ENCODE data around the gene PYGL.

DNA sequence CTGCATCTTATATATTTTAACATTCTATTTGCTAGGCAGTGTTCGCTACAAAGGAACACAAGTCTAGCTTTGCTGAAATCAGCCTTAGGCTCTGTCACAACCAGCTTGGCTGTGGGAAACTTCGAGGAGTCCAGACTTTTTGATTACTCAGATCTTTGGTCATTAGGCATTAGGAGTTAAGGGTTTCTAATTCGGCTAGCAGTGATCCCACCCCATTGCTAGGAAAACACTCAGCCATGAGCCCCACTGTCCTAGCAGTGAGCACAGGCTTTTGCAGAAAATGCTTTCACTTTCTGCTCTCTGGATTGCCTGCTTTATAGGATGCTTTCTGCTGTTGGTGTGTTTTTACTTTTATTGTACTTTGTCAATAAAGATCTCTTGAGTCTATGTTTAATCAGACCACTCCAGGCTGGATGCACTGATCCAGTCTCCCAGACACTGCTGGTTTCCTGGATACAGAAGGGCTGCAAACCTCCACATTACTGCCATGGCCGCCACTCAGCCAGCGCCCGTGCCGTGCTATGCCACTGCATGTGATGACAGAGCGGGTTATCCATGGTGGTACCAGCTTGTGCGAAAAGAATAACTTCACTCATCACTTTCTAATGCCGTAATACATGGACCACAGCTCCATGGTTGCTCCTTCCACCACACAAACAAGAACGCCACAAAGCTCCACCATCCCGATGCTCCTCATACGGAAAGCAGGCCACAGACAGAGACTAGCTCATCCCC lies 41.0 kb upstream of the PYGL start:
- TF ChIP-seq, protein P1, sequence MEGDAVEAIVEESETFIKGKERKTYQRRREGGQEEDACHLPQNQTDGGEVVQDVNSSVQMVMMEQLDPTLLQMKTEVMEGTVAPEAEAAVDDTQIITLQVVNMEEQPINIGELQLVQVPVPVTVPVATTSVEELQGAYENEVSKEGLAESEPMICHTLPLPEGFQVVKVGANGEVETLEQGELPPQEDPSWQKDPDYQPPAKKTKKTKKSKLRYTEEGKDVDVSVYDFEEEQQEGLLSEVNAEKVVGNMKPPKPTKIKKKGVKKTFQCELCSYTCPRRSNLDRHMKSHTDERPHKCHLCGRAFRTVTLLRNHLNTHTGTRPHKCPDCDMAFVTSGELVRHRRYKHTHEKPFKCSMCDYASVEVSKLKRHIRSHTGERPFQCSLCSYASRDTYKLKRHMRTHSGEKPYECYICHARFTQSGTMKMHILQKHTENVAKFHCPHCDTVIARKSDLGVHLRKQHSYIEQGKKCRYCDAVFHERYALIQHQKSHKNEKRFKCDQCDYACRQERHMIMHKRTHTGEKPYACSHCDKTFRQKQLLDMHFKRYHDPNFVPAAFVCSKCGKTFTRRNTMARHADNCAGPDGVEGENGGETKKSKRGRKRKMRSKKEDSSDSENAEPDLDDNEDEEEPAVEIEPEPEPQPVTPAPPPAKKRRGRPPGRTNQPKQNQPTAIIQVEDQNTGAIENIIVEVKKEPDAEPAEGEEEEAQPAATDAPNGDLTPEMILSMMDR (IDR thresholded peaks at IDR 0.05), result no peak
- TF ChIP-seq POLR2AphosphoS5 (IDR thresholded peaks at IDR 0.05; ENCODE audit: low read depth, low read length), result no peak
